22Rv1 (cell line): ENCODE measurements around the gene CEP170B.

Experiments
- ZFX ChIP-seq: fragments of 450-650 bp; IDR thresholded peaks from 2 replicates; pipeline ENCODE4 v1.6.1; 2017; ENCODE audit warnings: antibody characterized with exemption, borderline replicate concordance
- TF ChIP-seq, protein P1 (sequence below): fragments of 450-650 bp; IDR thresholded peaks from 2 replicates; pipeline ENCODE4 v1.5.1; 2017; ENCODE audit warnings: mild to moderate bottlenecking

DNA sequence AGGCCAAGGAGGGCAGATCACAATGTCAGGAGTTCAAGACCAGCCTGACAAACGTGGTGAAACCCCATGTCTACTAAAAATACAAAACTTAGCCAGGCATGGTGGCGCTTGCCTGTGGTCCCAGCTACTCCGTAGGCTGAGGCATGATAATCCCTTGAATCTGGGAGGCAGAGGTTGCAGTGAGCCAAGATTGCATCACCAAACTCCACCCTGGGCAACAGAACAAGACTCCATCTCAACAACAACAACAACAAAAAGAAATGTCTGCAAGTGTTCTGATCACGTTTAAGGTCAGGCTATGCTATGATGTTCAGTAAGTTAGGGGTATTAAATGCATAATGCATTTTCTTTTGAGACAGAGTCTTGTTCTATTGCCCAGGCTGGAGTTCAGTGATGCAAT is 52.9 kb downstream of the CEP170B start:
- TF ChIP-seq, protein P1, sequence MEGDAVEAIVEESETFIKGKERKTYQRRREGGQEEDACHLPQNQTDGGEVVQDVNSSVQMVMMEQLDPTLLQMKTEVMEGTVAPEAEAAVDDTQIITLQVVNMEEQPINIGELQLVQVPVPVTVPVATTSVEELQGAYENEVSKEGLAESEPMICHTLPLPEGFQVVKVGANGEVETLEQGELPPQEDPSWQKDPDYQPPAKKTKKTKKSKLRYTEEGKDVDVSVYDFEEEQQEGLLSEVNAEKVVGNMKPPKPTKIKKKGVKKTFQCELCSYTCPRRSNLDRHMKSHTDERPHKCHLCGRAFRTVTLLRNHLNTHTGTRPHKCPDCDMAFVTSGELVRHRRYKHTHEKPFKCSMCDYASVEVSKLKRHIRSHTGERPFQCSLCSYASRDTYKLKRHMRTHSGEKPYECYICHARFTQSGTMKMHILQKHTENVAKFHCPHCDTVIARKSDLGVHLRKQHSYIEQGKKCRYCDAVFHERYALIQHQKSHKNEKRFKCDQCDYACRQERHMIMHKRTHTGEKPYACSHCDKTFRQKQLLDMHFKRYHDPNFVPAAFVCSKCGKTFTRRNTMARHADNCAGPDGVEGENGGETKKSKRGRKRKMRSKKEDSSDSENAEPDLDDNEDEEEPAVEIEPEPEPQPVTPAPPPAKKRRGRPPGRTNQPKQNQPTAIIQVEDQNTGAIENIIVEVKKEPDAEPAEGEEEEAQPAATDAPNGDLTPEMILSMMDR, result no peak
- TF ChIP-seq ZFX, result no peak
